Activated T-helper 1 cell treated with Interleukin-2 at 50 U/mL for 16 hours (primary cell): ENCODE data around the gene NRXN2.
"Not testable (repeated sequence)": the region's sequence is repeated elsewhere in the genome, so short reads cannot be mapped to it uniquely, and the experiment has no call there.

Experiments used
- DNase-seq: peaks from one replicate; pipeline ENCODE4 v3.0.0-alpha.2; 2020; ENCODE audit warnings: low read depth

Gene NRXN2

DNA sequence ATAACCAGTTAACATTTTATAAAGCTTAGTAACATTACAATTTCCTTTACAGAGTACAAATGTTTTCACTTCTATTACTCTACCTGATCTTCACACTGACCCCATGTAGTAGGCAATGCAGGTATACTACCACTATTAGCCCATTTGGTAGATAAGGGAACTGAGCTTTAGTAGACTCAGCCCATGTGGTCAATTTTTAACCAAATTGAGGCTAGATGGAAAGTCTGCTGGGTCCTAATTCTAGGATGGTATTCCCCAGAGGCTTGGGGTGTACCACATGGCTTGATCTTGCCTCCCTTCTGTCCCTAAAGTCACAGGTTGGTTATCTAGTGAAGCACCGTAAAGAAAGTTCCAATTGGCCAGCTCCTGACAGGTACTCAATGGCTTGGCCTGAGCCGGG lies 48.2 kb downstream of the NRXN2 start:
- no peak for DNase-seq

DNA sequence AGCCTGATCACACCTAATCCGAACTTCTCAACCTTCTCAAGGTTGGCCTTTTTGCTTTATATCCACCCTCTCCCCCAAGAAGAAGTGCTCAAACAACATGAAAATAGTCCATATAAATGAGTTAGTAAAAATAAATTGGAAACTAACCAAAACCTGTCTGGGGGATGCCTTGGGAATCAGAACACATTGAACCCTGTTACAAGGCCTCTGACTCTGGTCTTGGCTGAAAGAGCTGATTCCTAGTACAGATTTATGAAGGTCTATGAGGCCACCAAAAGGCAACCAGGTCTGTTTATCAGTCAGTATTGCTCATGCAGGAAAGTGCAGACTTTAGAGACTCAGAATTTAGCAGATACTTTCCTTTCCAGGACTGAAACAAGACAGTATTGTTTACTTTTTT lies 49.7 kb downstream of the NRXN2 start:
- no peak for DNase-seq

- no peak for DNase-seq
Measured at GRCh38 chr11:64672875-64673274, 50.1 kb downstream of the NRXN2 start.

DNA sequence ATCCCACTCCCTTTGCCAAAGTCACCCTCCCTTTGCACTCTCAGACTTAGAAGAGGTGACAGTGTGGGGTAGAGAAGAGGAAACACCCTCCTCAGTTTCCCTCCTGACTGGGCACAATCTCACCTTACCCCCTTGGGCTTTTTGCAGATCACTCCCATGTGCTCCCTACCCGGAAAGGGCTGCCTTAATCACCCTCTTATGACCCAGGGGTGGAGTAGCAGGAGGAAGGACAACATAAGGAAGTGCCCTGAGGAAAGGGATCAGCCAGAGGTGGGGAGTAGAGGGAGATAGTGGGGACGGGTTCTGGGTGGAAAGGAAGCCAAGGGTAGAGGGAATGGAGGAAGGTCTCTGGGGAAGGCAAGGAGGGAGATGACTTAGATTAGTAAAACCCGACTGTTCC lies 52.0 kb downstream of the NRXN2 start:
- no peak for DNase-seq

GRCh38 chr11:64667154-64667745 lies 55.7 kb downstream of the NRXN2 start:
- DNase-seq, result no peak

DNA sequence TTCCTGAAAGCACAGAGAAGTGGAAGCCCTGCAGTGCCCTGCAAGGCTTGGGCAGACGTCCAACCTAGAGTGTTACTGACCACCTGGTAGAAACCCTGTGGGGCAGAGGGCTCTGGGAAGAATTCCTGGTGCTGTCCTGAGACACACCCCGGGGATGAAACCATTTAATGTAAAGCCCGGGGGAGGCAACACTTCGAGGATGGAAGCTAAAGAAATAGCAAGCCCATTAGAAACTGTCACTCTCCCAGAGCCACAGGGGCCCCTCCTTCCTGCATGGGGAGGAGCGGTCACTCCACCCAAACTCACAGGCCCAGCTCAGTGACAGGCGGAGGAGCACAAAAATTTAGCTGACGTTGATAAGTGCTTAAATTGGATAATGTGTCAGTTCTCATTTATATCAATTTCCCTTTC lies 57.6 kb downstream of the NRXN2 start:
- DNase-seq, result no peak

GRCh38 chr11:64664236-64664870 lies 58.6 kb downstream of the NRXN2 start:
- not testable (repeated sequence) for DNase-seq

DNA sequence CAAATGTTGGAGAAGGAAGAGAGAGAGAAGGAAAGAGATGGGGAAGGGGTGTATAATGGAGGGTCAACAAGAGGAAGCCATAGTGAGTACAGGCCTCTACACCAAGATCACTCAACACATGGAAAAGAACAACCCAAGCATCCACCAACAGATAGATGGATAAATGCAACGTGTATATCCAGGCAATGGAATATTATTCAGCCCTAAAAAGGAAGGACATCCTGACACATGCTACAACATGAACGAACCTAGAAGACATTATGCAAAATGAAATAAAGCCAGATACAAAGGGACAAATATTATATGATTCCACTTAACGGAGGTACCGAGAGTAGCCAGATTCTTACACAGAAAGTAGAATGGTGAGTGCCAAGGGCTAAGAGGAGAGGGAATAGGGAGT lies 59.3 kb downstream of the NRXN2 start:
- DNase-seq, result no peak

DNA sequence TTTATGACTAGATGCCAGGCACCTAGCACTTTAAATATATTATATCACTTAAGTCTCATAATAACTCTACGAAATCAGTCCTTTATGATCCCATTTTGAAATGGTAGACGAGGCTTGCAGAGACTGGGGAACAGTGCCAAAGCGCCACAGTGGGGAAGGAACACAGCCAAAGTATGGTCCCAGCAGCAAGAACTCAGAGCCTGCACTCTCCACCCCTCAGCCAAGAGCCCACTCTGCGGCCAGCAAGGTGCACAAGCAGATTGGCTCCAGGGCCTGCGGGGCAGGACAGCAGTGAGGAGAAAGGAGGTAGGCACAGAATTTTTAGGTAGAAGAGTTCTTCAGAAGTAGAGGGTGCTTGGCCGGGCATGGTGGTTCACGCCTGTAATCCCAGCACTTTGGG lies 61.4 kb downstream of the NRXN2 start:
- no peak for DNase-seq

- DNase-seq, result no peak
Measured at GRCh38 chr11:64661146-64661545, 61.9 kb downstream of the NRXN2 start.

DNA sequence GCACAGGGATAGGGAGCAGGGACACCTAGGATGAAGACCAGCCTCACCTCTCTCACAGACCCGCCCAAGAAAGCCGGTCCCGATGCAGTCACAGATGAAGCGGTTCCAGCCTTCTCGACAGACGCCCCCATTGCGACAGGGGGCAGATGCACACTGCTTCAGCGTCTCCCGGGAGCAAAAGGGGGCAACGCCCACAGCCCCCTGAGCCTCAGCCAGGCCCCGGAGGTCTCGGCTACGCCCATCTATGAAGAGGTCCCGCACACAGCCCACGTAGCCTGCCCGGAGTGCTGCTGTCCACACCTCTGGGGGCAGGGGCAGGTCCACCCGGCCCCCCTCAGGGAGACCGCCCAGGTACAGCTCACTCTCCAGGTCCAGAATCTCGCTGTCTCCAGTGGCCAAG lies 62.3 kb downstream of the NRXN2 start:
- no peak for DNase-seq

DNA sequence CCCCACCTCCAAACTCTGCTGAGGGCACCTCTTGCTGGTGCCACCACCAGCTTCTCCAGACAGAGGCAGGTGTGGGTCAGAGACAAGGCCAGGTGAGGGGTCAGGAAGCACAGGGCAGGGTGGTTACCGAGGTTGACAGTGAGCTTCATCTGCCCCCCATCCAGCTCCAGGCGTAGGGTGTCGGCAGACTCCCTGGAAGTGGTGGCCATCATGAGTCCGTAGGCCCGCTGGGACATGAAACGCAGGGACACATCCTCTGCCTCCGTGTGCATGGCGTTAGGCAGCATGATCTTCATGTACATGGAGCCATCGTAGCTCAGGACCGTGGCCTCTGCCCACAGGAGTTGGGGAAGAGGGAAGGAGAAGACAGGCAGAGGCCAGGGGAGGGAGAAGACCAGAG lies 62.8 kb downstream of the NRXN2 start:
- DNase-seq, result no peak

DNA sequence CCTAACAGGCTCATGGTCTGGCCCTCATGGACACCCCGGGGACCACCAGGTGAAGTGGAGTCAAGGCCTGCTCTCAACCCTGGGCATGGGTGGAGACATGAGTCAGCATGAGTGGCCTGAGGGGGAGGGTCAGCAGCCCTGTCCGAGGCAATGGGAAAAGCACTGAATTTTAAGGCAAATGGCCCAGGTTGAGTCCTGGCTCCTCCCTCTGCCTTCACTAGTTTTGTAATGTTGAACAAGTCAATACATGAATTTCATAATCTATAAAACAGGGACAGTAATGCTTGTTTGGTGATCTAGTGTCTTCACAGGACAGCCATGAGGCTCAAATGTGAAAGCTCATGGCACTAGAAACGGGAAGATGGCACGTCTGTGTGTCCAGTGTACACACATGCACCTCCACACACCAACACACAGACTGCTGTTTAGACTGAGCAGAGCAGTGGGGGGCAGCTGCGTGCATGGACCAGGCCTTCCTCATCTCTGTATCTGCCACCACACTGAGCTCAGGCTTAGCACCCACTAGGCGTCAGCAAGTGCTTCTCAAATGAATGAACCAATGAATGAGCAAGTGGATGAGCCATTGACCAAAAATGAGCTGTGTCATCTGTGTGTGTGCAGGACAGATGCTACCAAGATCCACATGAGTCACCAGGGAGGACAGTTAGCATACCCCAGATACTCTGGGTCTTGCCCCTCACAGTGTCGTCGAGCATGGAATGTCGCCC lies 63.4 kb downstream of the NRXN2 start:
- DNase-seq, result no peak

GRCh38 chr11:64658265-64658664 lies 64.7 kb downstream of the NRXN2 start:
- DNase-seq, result no peak

- DNase-seq, result no peak
Measured at GRCh38 chr11:64656862-64657261, 66.1 kb downstream of the NRXN2 start.

- DNase-seq, result no peak
Measured at GRCh38 chr11:64655941-64656601, 66.9 kb downstream of the NRXN2 start.

DNA sequence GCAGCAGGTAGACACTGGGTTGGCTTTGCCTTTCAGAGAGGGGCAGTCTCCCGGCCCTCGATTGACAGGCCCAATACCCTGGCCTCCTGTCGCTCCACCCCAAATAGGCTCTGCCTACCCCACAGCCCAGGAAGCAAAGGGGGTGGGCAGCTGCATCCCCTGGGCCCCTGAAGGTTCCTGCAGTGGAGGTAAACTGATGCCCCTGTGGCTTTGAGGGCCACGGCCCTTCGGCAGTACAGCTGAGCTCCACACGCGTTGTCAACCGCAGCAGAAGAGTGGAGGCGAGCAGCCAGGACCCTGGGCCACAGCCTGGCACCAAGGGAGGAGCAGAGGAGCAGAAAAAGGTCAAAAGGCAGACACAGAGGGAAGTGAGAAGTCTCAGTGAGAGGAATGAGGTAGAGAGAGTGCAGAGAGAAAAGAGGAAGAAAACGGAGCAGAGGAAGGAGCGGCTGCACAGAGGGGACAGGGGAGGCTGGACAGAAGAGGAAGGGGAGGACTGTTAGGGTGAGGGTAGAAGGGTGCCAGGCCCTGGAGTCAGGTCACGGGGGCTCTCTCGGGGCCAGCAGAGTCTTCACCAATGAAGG lies 67.9 kb downstream of the NRXN2 start:
- DNase-seq, result no peak

DNA sequence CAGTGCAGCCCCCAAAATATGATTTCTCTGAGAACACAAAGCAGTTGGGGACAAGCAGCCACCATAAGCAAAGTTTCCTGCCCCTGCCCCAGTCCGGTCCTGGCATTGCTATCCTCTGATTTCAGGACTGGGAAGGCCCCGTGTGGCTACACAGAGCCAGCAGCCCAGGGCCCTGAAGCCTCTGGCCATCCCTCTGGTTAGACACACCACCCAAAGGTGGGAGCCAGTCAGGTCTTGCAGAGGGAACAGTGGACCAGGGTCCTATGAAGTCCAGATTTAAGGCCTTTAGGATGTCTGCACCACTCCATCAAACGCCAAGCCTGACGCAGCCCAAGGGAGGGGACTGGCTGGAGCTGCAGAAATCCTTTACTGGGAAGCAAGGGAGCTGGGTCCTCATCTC lies 68.6 kb downstream of the NRXN2 start:
- no peak for DNase-seq

GRCh38 chr11:64653388-64653973 lies 69.5 kb downstream of the NRXN2 start:
- no peak for DNase-seq

DNA sequence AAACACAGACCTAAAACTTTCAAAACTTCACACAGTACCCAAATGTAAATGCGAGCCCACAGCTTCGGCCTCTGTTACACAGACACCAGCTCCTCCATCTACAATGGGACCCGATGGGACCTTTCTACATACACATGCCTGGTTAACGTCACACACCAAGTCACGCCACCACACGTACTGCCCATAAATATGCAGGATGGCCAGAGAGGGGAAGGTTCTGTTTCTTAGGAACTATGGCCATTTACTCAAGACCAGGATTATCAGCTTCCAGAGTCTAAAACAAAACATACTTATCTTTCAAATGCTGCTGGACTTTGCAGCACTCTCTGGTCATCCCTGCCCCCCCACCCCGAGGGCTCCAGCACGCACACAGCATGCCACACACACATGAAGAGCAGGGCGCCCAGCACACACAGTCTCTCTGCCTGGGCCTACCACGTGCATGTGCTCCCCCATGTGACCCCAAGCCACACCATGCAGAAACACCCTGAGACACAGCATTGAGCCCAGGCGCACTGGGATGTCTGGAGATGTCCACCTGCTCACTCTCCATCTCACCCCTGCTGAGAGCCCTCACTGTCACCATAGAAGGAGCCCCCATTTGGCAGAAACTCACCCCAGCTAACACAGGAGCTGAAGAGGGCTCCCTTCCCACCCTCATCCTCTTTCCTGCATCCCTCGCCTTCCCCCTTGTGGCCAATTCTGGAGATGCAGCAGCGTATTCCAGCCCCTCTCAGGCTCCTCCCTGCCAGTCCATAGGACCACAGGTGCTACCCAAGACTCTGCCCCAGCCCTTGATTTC lies 70.2 kb downstream of the NRXN2 start:
- peak; percentile 41 for DNase-seq

GRCh38 chr11:64650923-64651523 lies 72.0 kb downstream of the NRXN2 start:
- no peak for DNase-seq
